Measurements from ENCODE around the gene CSMD2. TPM values are rescaled to one million over a fixed set of nuclear protein-coding genes. Genes with fewer than 3 reads are reported as not detected.
"Not testable (repeated sequence)": the region's sequence is repeated elsewhere in the genome, so short reads cannot be mapped to it uniquely, and the experiment has no call there.

Gene CSMD2
- total RNA-seq, 2 donors from 2014 or later, result not detected

- H3K4me3 Mint-ChIP-seq; H3K27ac Mint-ChIP-seq; H3K4me1 Mint-ChIP-seq; ATAC-seq; H3K9me3 ChIP-seq (ENCODE audit: control insufficient read depth, low read length, poor library complexity, severe bottlenecking); DNase-seq; H3K36me3 Mint-ChIP-seq (ENCODE audit: low read depth): not testable (repeated sequence)
- H3K27me3 Mint-ChIP-seq, result peaks cover 36% of the 10 kb centered on the region
Measured at GRCh38 chr1:34016281-34016680, 148.7 kb downstream of the CSMD2 start.

DNA sequence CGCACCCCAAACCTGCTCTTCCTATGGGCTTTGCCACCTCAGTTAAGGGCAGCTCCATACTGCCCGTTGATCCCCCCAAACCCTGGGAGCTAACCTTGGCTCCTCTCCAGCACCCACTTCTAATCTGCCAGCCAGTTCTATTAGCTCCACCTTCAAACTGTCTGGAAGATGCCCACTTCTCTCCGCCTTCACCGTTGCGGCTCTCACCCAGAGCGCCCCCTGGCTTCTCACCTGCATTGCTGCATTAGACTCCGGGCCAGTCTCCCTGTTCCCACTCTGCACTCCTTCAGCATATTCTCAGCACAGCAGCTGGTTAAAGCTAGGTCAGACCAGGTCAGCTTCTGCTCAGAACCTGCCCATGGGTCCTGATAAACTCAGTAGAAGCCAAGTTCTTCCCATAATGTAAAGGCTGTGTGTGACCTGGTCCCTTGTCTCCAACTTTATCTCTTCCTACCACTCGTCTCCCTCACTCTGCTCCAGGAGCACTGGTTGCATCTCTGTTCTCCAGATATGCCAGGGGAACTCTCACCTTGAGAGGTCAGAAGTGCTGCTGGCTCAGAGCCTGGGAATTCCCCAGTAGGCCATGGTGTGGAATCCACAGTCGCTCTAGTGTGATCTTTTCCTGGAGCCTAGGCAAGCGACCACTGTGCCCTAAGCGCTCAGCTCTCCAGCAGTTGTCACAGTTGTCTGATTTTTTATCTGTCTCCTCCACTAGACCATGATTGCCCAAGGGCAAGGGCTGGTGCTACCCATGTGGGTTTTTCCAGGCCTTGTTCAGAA is 150.9 kb downstream of the CSMD2 start:
- H3K27ac Mint-ChIP-seq, result no peak overlapping the region
- H3K4me3 Mint-ChIP-seq, result no peak overlapping the region
- DNase-seq (no peak), ATAC-seq (no peak)
- H3K27me3 Mint-ChIP-seq, result peaks cover 31% of the 10 kb centered on the region
- H3K36me3 Mint-ChIP-seq (ENCODE audit: low read depth), result no peaks in the 10 kb centered on the region
- no peaks in the 10 kb centered on the region for H3K4me1 Mint-ChIP-seq
- no peaks in the 10 kb centered on the region for H3K9me3 ChIP-seq (ENCODE audit: control insufficient read depth, low read length, poor library complexity, severe bottlenecking)

- Mint-ChIP-seq H3K27me3 (peaks cover 25% of the 10 kb centered on the region), H3K27ac (no peak overlapping the region)
Measured at GRCh38 chr1:34013136-34013535, 151.9 kb downstream of the CSMD2 start.

GRCh38 chr1:34009340-34009985 is 155.6 kb downstream of the CSMD2 start:
- no peak for ATAC-seq
- no peak overlapping the region for H3K4me3 Mint-ChIP-seq
- no peak for DNase-seq
- H3K27me3 Mint-ChIP-seq, result peaks cover 15% of the 10 kb centered on the region
- H3K27ac Mint-ChIP-seq, result no peak overlapping the region
- H3K4me1 Mint-ChIP-seq, result no peaks in the 10 kb centered on the region
- no peaks in the 10 kb centered on the region for H3K9me3 ChIP-seq (ENCODE audit: control insufficient read depth, low read length, poor library complexity, severe bottlenecking)
- no peaks in the 10 kb centered on the region for H3K36me3 Mint-ChIP-seq (ENCODE audit: low read depth)

More at GRCh38 chr1:34013136-34013535, 151.9 kb downstream of the CSMD2 start:
- DNase-seq (no peak), ATAC-seq (no peak)
- H3K9me3 ChIP-seq (ENCODE audit: control insufficient read depth, low read length, poor library complexity, severe bottlenecking), result no peaks in the 10 kb centered on the region
- no peak overlapping the region for H3K4me3 Mint-ChIP-seq
- H3K36me3 Mint-ChIP-seq (ENCODE audit: low read depth), result no peaks in the 10 kb centered on the region
- no peaks in the 10 kb centered on the region for H3K4me1 Mint-ChIP-seq

DNA sequence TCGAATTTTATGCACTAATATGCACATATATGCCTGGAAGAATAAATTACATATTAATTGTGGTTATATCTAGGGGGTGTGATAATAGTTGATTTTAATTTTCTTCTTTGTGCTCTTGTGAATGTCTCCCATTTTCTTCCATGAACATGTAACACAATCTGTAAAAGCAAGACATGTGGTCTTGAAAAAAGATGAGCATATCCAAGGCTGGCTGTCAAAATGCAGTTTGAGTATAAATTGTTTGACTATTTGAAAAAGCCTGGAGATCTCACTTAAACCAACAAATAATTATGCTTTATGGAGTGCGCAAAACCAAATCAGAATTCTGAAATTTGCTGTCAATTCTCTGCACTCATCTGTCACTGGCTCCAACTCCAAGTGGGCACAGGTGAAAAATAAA is 157.3 kb downstream of the CSMD2 start:
- H3K9me3 ChIP-seq (ENCODE audit: control insufficient read depth, low read length, poor library complexity, severe bottlenecking), result no peaks in the 10 kb centered on the region
- Mint-ChIP-seq H3K4me3 (no peak overlapping the region), H3K36me3 (ENCODE audit: low read depth) (no peaks in the 10 kb centered on the region), H3K4me1 (no peaks in the 10 kb centered on the region), H3K27ac (no peak overlapping the region), H3K27me3 (peaks cover 10% of the 10 kb centered on the region)
- ATAC-seq (no peak), DNase-seq (no peak)

DNA sequence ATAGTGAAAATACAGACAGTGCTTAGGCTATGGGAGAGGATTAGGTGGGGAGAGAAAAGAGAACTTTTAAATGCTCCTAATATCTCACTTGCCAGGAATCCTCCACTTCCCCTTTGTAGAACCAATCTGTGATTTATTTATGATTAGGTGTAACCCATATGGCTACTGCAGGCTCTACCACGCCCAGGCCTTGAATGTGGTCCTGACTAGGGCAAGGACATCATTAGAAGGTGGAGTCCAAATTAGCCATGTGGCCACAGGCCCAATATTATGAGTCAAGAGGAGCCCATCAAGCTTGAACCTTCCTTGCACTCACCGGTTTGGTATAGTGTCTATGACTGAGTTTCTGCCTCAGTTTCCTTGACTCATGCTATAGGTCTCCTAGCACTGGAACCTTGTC is 159.7 kb downstream of the CSMD2 start:
- Mint-ChIP-seq H3K4me1 (no peaks in the 10 kb centered on the region), H3K4me3 (no peak overlapping the region), H3K36me3 (ENCODE audit: low read depth) (no peaks in the 10 kb centered on the region), H3K27ac (no peak overlapping the region), H3K27me3 (peaks cover 2% of the 10 kb centered on the region)
- no peak for DNase-seq
- ATAC-seq, result no peak
- H3K9me3 ChIP-seq (ENCODE audit: control insufficient read depth, low read length, poor library complexity, severe bottlenecking), result no peaks in the 10 kb centered on the region

GRCh38 chr1:34002810-34003209 is 162.2 kb downstream of the CSMD2 start:
- H3K4me1 Mint-ChIP-seq, result no peaks in the 10 kb centered on the region
- no peaks in the 10 kb centered on the region for H3K36me3 Mint-ChIP-seq (ENCODE audit: low read depth)

DNA sequence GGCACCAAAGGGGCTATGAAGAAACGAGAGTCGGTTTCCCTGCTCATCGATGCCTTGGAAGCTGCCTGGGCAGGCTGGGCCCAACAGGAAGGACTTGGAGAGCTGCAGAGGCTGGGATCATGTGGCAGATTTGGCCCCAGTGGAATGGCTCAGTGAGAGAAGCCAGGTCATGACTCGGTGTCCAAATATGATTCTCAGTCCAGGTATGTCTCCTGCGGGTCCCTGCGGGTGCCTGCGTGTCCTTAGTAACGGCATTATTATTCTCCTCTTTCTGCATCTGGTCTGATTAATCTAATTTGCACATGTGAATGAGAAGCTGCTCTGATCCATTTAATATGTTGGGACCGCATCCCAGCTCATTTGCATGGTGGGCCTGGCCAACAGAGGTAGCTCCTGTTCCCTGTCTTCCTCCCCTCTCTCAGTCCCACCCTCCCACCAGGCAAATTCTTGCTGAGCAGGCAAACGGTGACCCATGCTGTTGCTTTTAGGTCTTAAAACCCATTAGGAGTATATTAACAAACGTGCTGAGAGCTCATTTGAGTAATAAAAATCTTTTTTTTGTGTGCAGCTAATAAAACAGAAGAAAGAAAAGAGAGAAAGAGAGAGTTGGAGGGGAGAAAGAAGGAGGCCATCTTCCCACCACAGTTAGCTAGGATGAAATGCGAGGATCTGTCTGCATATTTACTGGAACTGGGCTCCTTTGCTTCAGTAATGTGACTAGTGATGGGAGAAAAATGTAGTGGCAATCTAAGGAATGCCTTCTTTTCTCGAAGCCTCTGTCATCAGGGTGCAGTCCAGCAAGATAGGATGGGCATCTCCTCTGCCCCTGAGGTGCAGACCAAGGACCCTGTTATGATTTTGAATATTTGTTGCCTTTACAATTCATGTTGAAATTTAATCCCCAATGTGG is 167.6 kb downstream of the CSMD2 start:
- Mint-ChIP-seq H3K27ac (no peak overlapping the region), H3K27me3 (peaks cover 22% of the 10 kb centered on the region), H3K4me1 (no peaks in the 10 kb centered on the region), H3K4me3 (no peak overlapping the region), H3K36me3 (ENCODE audit: low read depth) (no peaks in the 10 kb centered on the region)
- ATAC-seq (no peak), DNase-seq (no peak)
- no peaks in the 10 kb centered on the region for H3K9me3 ChIP-seq (ENCODE audit: control insufficient read depth, low read length, poor library complexity, severe bottlenecking)

More at GRCh38 chr1:34002810-34003209, 162.2 kb downstream of the CSMD2 start:
- no peak for DNase-seq
- no peak for ATAC-seq
- no peak overlapping the region for H3K4me3 Mint-ChIP-seq
- peaks cover 5% of the 10 kb centered on the region for H3K27me3 Mint-ChIP-seq
- H3K9me3 ChIP-seq (ENCODE audit: control insufficient read depth, low read length, poor library complexity, severe bottlenecking), result no peaks in the 10 kb centered on the region
- no peak overlapping the region for H3K27ac Mint-ChIP-seq

DNA sequence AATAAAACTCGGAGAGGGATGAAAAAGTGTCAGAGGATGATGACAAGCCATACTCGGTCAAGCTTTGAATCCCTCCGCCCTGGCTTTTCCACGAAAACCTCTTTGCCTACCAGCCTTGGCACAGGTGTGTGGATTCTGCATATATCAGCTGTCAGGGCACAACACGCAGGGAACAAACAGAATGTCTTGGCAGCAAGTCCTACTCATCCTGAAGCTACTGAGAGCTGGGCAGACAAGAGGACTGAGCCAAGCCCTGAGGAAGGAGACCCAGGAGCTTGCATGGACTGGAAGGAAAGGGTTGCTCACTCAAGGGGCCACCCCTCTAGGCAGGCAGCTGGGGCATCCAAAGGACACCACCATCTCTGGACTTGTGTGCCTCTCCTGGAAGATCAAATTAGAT is 168.7 kb downstream of the CSMD2 start:
- H3K4me1 Mint-ChIP-seq, result no peaks in the 10 kb centered on the region
- H3K9me3 ChIP-seq (ENCODE audit: control insufficient read depth, low read length, poor library complexity, severe bottlenecking), result no peaks in the 10 kb centered on the region
- no peak overlapping the region for H3K27ac Mint-ChIP-seq
- H3K27me3 Mint-ChIP-seq, result peaks cover 27% of the 10 kb centered on the region
- no peak for DNase-seq
- H3K4me3 Mint-ChIP-seq, result no peak overlapping the region
- H3K36me3 Mint-ChIP-seq (ENCODE audit: low read depth), result no peaks in the 10 kb centered on the region
- no peak for ATAC-seq

- ATAC-seq (no peak), DNase-seq (no peak)
- H3K27me3 Mint-ChIP-seq, result peaks cover 28% of the 10 kb centered on the region
- H3K4me3 Mint-ChIP-seq, result no peak overlapping the region
- no peaks in the 10 kb centered on the region for H3K9me3 ChIP-seq (ENCODE audit: control insufficient read depth, low read length, poor library complexity, severe bottlenecking)
- no peaks in the 10 kb centered on the region for H3K36me3 Mint-ChIP-seq (ENCODE audit: low read depth)
- H3K27ac Mint-ChIP-seq, result no peak overlapping the region
- no peaks in the 10 kb centered on the region for H3K4me1 Mint-ChIP-seq
Measured at GRCh38 chr1:33993301-33993700, 171.7 kb downstream of the CSMD2 start.

DNA sequence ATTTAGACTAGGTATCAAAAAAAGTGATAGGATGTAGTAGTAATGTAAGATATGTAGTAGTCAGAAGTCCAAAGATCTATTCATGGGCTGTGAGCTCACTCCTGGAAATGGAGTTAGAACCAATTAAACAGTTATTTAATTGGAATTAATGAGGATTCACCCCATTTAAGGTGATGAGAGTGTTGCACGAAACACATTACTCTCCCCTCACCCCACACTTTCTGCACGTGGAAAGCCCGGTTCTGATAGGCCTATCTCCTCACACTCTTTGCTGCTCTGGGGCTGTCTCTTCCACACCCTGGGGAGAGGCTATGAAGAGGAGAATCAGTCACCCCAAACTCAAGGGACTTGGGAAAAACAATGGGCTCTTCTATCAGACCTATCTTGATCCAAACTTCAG is 174.7 kb downstream of the CSMD2 start:
- no peaks in the 10 kb centered on the region for H3K36me3 Mint-ChIP-seq (ENCODE audit: low read depth)
- H3K27ac Mint-ChIP-seq, result no peak overlapping the region
- ATAC-seq, result no peak
- no peak overlapping the region for H3K4me3 Mint-ChIP-seq
- peaks cover 4% of the 10 kb centered on the region for H3K4me1 Mint-ChIP-seq
- H3K27me3 Mint-ChIP-seq, result peaks cover 32% of the 10 kb centered on the region
- no peaks in the 10 kb centered on the region for H3K9me3 ChIP-seq (ENCODE audit: control insufficient read depth, low read length, poor library complexity, severe bottlenecking)
- no peak for DNase-seq

DNA sequence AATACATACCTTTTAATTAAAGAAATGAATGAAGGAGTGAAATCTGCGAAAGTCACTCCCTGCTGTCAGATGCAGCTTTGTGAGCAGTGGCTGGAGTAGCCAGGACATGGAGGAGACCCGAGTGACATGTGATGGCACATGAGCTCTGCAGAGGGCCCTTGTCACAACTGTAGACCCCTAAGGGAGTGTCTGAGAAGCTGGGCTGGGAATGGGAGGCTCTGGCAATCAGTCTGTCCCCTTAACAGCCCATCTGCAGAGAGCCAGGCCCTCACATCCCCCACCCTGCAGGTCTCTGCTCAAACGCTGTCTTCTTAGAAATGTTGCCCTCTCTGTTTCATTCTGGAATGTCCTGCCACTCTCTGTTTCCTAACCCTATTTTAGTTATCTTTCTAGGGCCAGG is 176.9 kb downstream of the CSMD2 start:
- Mint-ChIP-seq H3K27ac (no peak overlapping the region), H3K4me3 (no peak overlapping the region), H3K4me1 (peaks cover 4% of the 10 kb centered on the region), H3K36me3 (ENCODE audit: low read depth) (no peaks in the 10 kb centered on the region), H3K27me3 (peaks cover 44% of the 10 kb centered on the region)
- H3K9me3 ChIP-seq (ENCODE audit: control insufficient read depth, low read length, poor library complexity, severe bottlenecking), result no peaks in the 10 kb centered on the region
- DNase-seq (no peak), ATAC-seq (no peak)

GRCh38 chr1:33986390-33987095 is 178.5 kb downstream of the CSMD2 start:
- Mint-ChIP-seq H3K36me3 (ENCODE audit: low read depth) (peaks cover 4% of the 10 kb centered on the region), H3K4me3 (no peak overlapping the region), H3K27me3 (peaks cover 53% of the 10 kb centered on the region), H3K4me1 (peaks cover 4% of the 10 kb centered on the region), H3K27ac (no peak overlapping the region)
- no peaks in the 10 kb centered on the region for H3K9me3 ChIP-seq (ENCODE audit: control insufficient read depth, low read length, poor library complexity, severe bottlenecking)
- DNase-seq (no peak), ATAC-seq (no peak)

Data from T-helper 17 cell (primary cell).